Measurements from ENCODE around the gene SH3BGR.

GRCh38 chr21:39453571-39454179, 1.9 kb downstream of the SH3BGR start:
- TF ChIP-seq FOXA1 (IDR thresholded peaks at IDR 0.05) (no peak), FOXK2 (IDR thresholded peaks at IDR 0.05) (no peak), SP1 (IDR thresholded peaks at IDR 0.05) (no peak)

Data from HEK293T (cell line).